Dedifferentiated amniotic fluid mesenchymal stem cell (primary cell): ENCODE results near the gene WDR72.
"Not testable (repeated sequence)": the region's sequence is repeated elsewhere in the genome, so short reads cannot be mapped to it uniquely, and the experiment has no call there.

ENCODE experiments used
- DNase-seq: peaks from one replicate; pipeline ENCODE4 v3.0.0-alpha.2; 2016; ENCODE audit errors: extremely low spot score

WDR72 gene

GRCh38 chr15:53709821-53710220 lies 49.6 kb downstream of the WDR72 start:
- DNase-seq, result no peak

GRCh38 chr15:53695365-53695764 lies 64.1 kb downstream of the WDR72 start:
- no peak for DNase-seq

- DNase-seq, result no peak
Measured at GRCh38 chr15:53694476-53694874, 65.0 kb downstream of the WDR72 start.

GRCh38 chr15:53693729-53694475 lies 65.6 kb downstream of the WDR72 start:
- no peak for DNase-seq

- DNase-seq, result not testable (repeated sequence)
Measured at GRCh38 chr15:53684162-53684561, 75.3 kb downstream of the WDR72 start.

- DNase-seq, result no peak
Measured at GRCh38 chr15:53681056-53681455, 78.4 kb downstream of the WDR72 start.

GRCh38 chr15:53675832-53676231 lies 83.6 kb downstream of the WDR72 start:
- no peak for DNase-seq

GRCh38 chr15:53671545-53671944 lies 87.9 kb downstream of the WDR72 start:
- DNase-seq, result no peak

GRCh38 chr15:53670701-53671100 lies 88.8 kb downstream of the WDR72 start:
- no peak for DNase-seq

- no peak for DNase-seq
Measured at GRCh38 chr15:53665930-53666329, 93.5 kb downstream of the WDR72 start.

GRCh38 chr15:53658827-53659555 lies 100.5 kb downstream of the WDR72 start:
- DNase-seq, result no peak

GRCh38 chr15:53658255-53658654 lies 101.2 kb downstream of the WDR72 start:
- no peak for DNase-seq

GRCh38 chr15:53648934-53649333 lies 110.5 kb downstream of the WDR72 start:
- no peak for DNase-seq

GRCh38 chr15:53644660-53645059 lies 114.8 kb downstream of the WDR72 start:
- no peak for DNase-seq

GRCh38 chr15:53634517-53635106 lies 124.9 kb downstream of the WDR72 start:
- no peak for DNase-seq

- no peak for DNase-seq
Measured at GRCh38 chr15:53627279-53627678, 132.2 kb downstream of the WDR72 start.

GRCh38 chr15:53625962-53626845 lies 133.3 kb downstream of the WDR72 start:
- DNase-seq, result no peak

GRCh38 chr15:53625260-53625659 lies 134.2 kb downstream of the WDR72 start:
- DNase-seq, result no peak

GRCh38 chr15:53618461-53618860 lies 141.0 kb downstream of the WDR72 start:
- no peak for DNase-seq

- no peak for DNase-seq
Measured at GRCh38 chr15:53611145-53611920, 148.1 kb downstream of the WDR72 start.

GRCh38 chr15:53591041-53591440 lies 168.4 kb downstream of the WDR72 start:
- DNase-seq, result no peak
